NCI-H187 treated with DMSO at 0.1 percent for 48 hours (cell line): ENCODE results near the gene RNF166.

Experiments used
- DNase-seq: peaks from one replicate; lab custom pipeline; 2025; lab: John Stamatoyannopoulos, UW

Gene RNF166

DNA sequence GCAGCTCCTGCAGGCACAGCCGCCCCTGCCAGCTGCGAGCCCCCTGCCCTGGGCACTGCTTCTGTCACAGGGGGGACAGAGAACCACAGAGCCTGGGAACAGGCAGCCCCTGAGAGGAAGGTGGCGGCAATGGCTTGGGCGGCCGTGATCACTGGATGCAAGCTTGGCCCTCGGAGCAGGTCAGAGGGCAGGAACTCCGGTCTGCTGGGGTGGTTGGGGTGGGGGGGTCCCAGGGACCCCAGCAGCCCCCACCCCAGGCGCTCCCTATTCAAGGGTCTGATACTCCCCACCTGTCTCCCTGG lies 53.5 kb downstream of the RNF166 start:
- no peak for DNase-seq

- no peak for DNase-seq
Measured at GRCh38 chr16:88651989-88652761, 54.0 kb downstream of the RNF166 start.

GRCh38 chr16:88651276-88651988 lies 54.8 kb downstream of the RNF166 start:
- DNase-seq: no peak

GRCh38 chr16:88650749-88651275 lies 55.4 kb downstream of the RNF166 start, which contains the start of gene CYBA:
Gene CYBA, minus strand, starts transcription at chr16:88651053. Its CDS starts 40 bp downstream, at chr16:88651013.
- DNase-seq: no peak

- DNase-seq: no peak
Measured at GRCh38 chr16:88649924-88650748, 56.1 kb downstream of the RNF166 start.

DNA sequence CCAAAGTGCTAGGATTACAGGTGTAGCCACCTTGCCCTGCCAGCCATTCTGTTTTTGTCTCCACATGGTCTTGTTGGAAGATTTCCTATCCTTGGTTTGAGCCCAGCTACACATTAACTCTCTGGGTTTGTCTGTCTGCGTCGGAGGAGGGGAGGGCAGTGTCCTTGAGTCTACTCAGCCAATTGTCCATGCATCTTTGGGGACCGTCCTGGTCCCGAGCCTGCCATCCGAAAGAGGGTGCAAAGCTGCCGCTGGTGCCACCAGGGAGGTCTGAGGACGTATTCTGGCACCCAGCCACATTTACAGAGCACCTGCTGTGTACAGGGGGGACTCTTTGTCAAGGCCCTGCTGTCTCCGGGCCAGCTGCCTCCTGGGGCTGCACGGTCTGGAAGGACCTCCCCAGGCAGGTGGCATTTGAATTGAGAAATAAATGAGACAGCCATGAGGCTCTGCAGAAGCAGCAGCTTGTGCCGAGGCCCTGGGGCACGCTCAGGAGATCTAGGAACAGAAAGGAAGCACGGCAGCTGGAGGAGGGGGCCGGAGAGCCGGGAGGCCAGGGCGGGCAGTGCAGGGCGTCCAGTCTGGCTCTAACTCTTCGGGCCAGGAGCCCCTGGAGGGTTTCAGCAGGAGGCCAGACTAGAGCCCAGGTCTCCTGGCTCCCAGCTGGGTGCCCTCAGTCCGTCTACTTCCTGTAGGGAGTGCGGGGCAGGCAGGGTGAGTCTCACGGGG lies 56.8 kb downstream of the RNF166 start:
- no peak for DNase-seq

DNA sequence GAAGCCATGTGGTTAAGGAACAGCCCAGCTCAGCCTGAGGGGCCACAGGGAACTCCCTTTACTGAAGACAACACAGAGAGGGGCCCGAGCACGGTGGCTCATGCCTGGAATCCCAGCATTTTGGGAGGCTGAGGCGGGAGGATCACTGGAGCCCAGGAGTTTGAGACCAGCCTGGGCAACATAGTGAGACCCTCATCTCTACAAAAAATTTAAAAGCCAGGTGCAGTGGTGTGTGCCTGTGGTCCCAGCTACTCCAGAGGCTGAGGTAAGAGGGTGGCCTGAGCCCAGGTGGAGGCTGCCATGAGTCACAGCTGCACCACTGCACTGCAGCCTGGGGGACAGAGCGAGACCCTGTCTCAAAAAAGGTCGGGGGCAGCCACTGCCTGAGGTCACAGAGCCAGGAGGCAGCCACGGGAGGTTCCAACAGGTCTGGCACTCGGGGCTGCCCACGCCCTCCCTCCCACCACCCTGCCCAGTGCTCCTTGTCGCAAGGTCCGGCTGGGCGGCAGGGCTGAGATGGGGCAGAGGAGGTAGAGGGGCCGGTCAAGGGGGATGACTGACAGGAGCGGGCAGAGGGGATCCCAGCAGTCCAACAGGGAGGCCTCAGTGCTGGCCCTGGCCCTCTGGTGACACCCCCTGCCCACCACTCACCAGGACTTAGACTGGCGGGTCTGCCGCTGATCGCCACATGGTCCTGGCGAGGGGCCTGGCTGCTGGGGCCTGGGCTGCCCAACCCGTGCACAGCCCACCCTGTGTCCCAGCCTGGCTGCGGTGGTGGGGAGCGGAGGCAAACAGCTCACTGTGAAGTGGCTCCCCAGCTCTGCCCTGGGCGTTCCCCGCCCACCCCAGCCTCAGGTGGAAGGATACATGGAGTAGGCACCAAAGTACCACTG lies 58.8 kb downstream of the RNF166 start:
- no peak for DNase-seq
